ENCODE data around the gene HYAL3. TPM values are rescaled to one million over a fixed set of nuclear protein-coding genes. Genes with fewer than 3 reads are reported as not detected.

Gene HYAL3
- total and polyA plus RNA-seq, 2 donors (not counting 1 experiment from before 2014, with no cell fraction given): 3.7 to 4.2 TPM

DNA sequence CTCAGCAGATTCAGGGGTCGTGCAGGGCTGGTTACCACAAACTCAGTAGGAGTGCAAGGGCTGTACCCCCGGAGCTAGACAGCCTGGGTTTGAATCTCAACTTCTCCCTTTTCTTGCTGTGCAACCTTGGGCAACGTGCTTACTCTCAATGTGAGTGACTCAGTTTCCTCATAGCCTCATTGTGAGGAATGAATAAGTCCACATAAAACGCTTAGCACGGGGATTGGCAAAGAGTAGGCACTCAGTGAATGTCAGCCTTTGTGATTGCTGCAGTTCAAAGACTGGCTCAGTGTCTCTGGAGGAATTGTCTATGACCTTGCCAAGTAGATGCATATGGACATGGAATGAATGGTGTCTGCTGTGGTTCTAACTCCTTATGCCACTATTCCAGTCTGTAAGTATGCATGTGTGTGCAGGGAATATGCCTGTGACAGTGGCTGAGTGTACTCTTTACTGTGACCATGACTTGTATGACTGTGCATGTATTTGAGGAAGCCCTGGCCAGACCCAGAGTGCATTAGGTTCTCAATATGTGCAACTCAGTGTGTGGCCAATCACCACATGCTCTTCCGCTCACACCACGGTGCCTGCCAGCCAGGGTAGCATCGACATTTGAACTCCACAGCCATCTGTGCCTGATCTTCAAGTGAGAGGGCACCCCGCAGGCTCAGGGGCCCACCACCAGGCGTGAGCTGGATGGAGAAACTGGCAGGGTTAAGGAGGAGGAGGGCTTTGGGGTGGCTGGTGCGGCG is 900 bp upstream of the HYAL3 start:
- Mint-ChIP-seq H3K9me3 (ENCODE audit: insufficient read depth) (no peaks in the 10 kb centered on the region), H3K4me1 (peaks cover 39% of the 10 kb centered on the region), H3K27me3 (no peaks in the 10 kb centered on the region), H3K27ac (peak overlapping the region; percentile 100), H3K4me3 (peak overlapping the region; percentile 100)
- Histone ChIP-seq H3K4me1 (ENCODE audit: control insufficient read depth in 2 of 2, insufficient read depth in 2 of 2, low read length in 2 of 2) (peaks cover 18 to 29% of the 10 kb centered on the region in 2 donors), H3K36me3 (replicated peaks in 1 of 2; ENCODE audit: control extremely low read depth in 1 of 2, control insufficient read depth in 1 of 2, extremely low read depth in 1 of 2, insufficient read depth in 2 of 2, low read length in 1 of 2) (peaks cover 0 to 4% of the 10 kb centered on the region in 2 experiments), H3K4me2 (replicated peaks; ENCODE audit: low read depth, low read length, poor library complexity, severe bottlenecking) (peak overlapping the region; percentile 82), H3K27ac (ENCODE audit: low read length in 2 of 2) (peak overlapping the region; percentile 73 to 84), H3K79me2 (ENCODE audit: control insufficient read depth, insufficient read depth, low read length) (peaks cover 13% of the 10 kb centered on the region), H4K20me1 (ENCODE audit: control insufficient read depth, insufficient read depth, low read length, poor library complexity, severe bottlenecking) (no peaks in the 10 kb centered on the region), H2AFZ (ENCODE audit: insufficient read depth, low read depth, low read length, poor library complexity, severe bottlenecking) (peak overlapping the region; percentile 79), H3K9ac (ENCODE audit: low read length) (peak overlapping the region; percentile 66), H3K4me3 (ENCODE audit: control extremely low read depth in 1 of 5, extremely low read depth in 1 of 5, insufficient read depth in 1 of 5, low read depth in 2 of 5, low read length in 4 of 5) (peak overlapping the region; percentile 51 to 88 (median 63)), H3K27me3 (replicated peaks in 1 of 4; ENCODE audit: control extremely low read depth in 1 of 4, control insufficient read depth in 3 of 4, insufficient read depth in 4 of 4, low read length in 3 of 4) (no peaks in the 10 kb centered on the region), H3K9me3 (ENCODE audit: control extremely low read depth in 1 of 3, control insufficient read depth in 2 of 3, insufficient read depth in 1 of 3, low read length in 2 of 3) (no peaks in the 10 kb centered on the region)
- intact Hi-C loops (cut with micrococcal nuclease): loop anchor here (1.0 to 10.0 kb wide), 7 partner anchors 21 to 1085 kb away; partner anchors contain the start of genes GNAI2, MANF, RBM6 and TMEM115
- CTCF ChIA-PET: interaction anchor here (0.5 to 3.2 kb wide), 8 partner anchors 11 to 106 kb away, joined by 3 to 28 read pairs (median 7); partner anchors contain the start of genes CYB561D2, HYAL2, NPRL2 and TUSC2
- ATAC-seq (ENCODE audit: low read depth) (no peak), DNase-seq (peak; percentile 43)
- WGBS (ENCODE audit: insufficient coverage): 63% methylated on average over 11 of the region's 12 CpGs
- no peak for TF ChIP-seq CTCF (IDR thresholded peaks at IDR 0.05)
- no peak for TF ChIP-seq EZH2 (IDR thresholded peaks at IDR 0.05; ENCODE audit: borderline replicate concordance, insufficient read depth, low read depth, low read length, poor library complexity, severe bottlenecking)
- POLR2A ChIA-PET: interaction anchor here (0.5 to 2.5 kb wide), 14 partner anchors 9 to 1293 kb away, joined by 3 to 27 read pairs (median 4); partner anchors contain the start of genes CYB561D2, GNAI2, HYAL2 and NPRL2

- no peaks in the 10 kb centered on the region for H3K9me3 Mint-ChIP-seq (ENCODE audit: insufficient read depth)
- intact Hi-C loops (cut with micrococcal nuclease): loop anchor here (1.0 to 10.0 kb wide), 7 partner anchors 22 to 1085 kb away; partner anchors contain the start of genes GNAI2, MANF, RBM6 and TMEM115
- no peaks in the 10 kb centered on the region for H3K27me3 Mint-ChIP-seq
- H3K4me1 Mint-ChIP-seq: peaks cover 35% of the 10 kb centered on the region
- no peak for TF ChIP-seq CTCF (IDR thresholded peaks at IDR 0.05)
- TF ChIP-seq EZH2 (IDR thresholded peaks at IDR 0.05; ENCODE audit: borderline replicate concordance, insufficient read depth, low read depth, low read length, poor library complexity, severe bottlenecking): no peak
- Histone ChIP-seq H3K27ac (ENCODE audit: low read length in 2 of 2) (peak overlapping the region; percentile 73 to 84), H3K4me1 (ENCODE audit: control insufficient read depth in 2 of 2, insufficient read depth in 2 of 2, low read length in 2 of 2) (peaks cover 18 to 25% of the 10 kb centered on the region in 2 donors), H3K4me2 (replicated peaks; ENCODE audit: low read depth, low read length, poor library complexity, severe bottlenecking) (peak overlapping the region; percentile 82), H3K79me2 (ENCODE audit: control insufficient read depth, insufficient read depth, low read length) (peaks cover 13% of the 10 kb centered on the region), H3K27me3 (replicated peaks in 1 of 4; ENCODE audit: control extremely low read depth in 1 of 4, control insufficient read depth in 3 of 4, insufficient read depth in 4 of 4, low read length in 3 of 4) (no peaks in the 10 kb centered on the region), H3K9me3 (ENCODE audit: control extremely low read depth in 1 of 3, control insufficient read depth in 2 of 3, insufficient read depth in 1 of 3, low read length in 2 of 3) (no peaks in the 10 kb centered on the region), H3K9ac (ENCODE audit: low read length) (peak overlapping the region; percentile 66), H3K36me3 (replicated peaks in 1 of 2; ENCODE audit: control extremely low read depth in 1 of 2, control insufficient read depth in 1 of 2, extremely low read depth in 1 of 2, insufficient read depth in 2 of 2, low read length in 1 of 2) (peaks cover 0 to 4% of the 10 kb centered on the region in 2 experiments), H2AFZ (ENCODE audit: insufficient read depth, low read depth, low read length, poor library complexity, severe bottlenecking) (peak overlapping the region; percentile 79), H4K20me1 (ENCODE audit: control insufficient read depth, insufficient read depth, low read length, poor library complexity, severe bottlenecking) (no peaks in the 10 kb centered on the region), H3K4me3 (ENCODE audit: control extremely low read depth in 1 of 5, extremely low read depth in 1 of 5, insufficient read depth in 1 of 5, low read depth in 2 of 5, low read length in 4 of 5) (peak overlapping the region; percentile 51 to 88 (median 63))
- DNase-seq: no peak
- no peak for ATAC-seq (ENCODE audit: low read depth)
- peak overlapping the region; percentile 100 for H3K27ac Mint-ChIP-seq
- ChIA-PET POLR2A (interaction anchor here (0.5 to 2.5 kb wide), 14 partner anchors 9 to 1292 kb away, joined by 3 to 27 read pairs (median 4); partner anchors contain the start of genes CYB561D2, GNAI2, HYAL2 and NPRL2), CTCF (interaction anchor here (0.5 to 3.2 kb wide), 14 partner anchors 10 to 243 kb away, joined by 3 to 28 read pairs (median 5); partner anchors contain the start of genes CYB561D2, GNAI2, HYAL2 and NPRL2)
- peak overlapping the region; percentile 100 for H3K4me3 Mint-ChIP-seq
- 3% methylated on average over 12 of the region's 12 CpGs for whole genome bisulfite sequencing (ENCODE audit: insufficient coverage)
Observed at GRCh38 chr3:50299638-50299928, 378 bp upstream of the HYAL3 start.

Data from B cell (primary cell).